DOHH2 (cell line): ENCODE data around the gene PRKN.

ENCODE experiments used
- H3F3A ChIP-seq: fragments of 200-600 bp; sonication (generic), shearing (Covaris generic); 2 replicates; pipeline ENCODE4 v1.6.0; 2016; ENCODE audit warnings: antibody characterized with exemption, mild to moderate bottlenecking; ENCODE audit not compliant: control insufficient read depth, insufficient read depth
- H3K27ac ChIP-seq: fragments of 200-600 bp; sonication (generic); 2 replicates; pipeline ENCODE4 v1.5.1; 2014; ENCODE audit warnings: low read depth, mild to moderate bottlenecking, low read length, moderate library complexity
- H3K27me3 ChIP-seq: fragments of 200-600 bp; sonication (generic); 2 replicates; pipeline ENCODE4 v1.6.1; 2014; ENCODE audit warnings: mild to moderate bottlenecking, low read length, mixed read lengths; ENCODE audit not compliant: control insufficient read depth
- H3K36me3 ChIP-seq: fragments of 200-600 bp; sonication (generic); 2 replicates; pipeline ENCODE4 v1.6.1; 2014; ENCODE audit warnings: mild to moderate bottlenecking, low read length, moderate library complexity, mixed read lengths; ENCODE audit not compliant: control insufficient read depth
- H3K4me1 ChIP-seq: fragments of 200-600 bp; sonication (generic); 2 replicates; pipeline ENCODE4 v1.6.1; 2014; ENCODE audit warnings: mild to moderate bottlenecking, low read length, mixed read lengths; ENCODE audit not compliant: control insufficient read depth
- H3K4me2 ChIP-seq: fragments of 200-600 bp; sonication (generic); 2 replicates; pipeline ENCODE4 v1.6.0; 2014; ENCODE audit warnings: mild to moderate bottlenecking, low read length, moderate library complexity
- H3K4me3 ChIP-seq: fragments of 200-600 bp; sonication (generic); 2 replicates; pipeline ENCODE4 v1.5.1; 2014; ENCODE audit warnings: mild to moderate bottlenecking, low read length, mixed read lengths
- H3K79me2 ChIP-seq: fragments of 200-600 bp; sonication (generic); 2 replicates; pipeline ENCODE4 v1.6.1; 2014; ENCODE audit warnings: mild to moderate bottlenecking, low read length, mixed read lengths; ENCODE audit not compliant: control insufficient read depth
- H3K9me2 ChIP-seq: fragments of 200-600 bp; sonication (generic); replicated peaks from 2 replicates; pipeline ENCODE4 v1.6.1; 2014; ENCODE audit warnings: mild to moderate bottlenecking, low read length, mixed read lengths; ENCODE audit not compliant: control insufficient read depth
- H3K9me3 ChIP-seq: fragments of 200-600 bp; sonication (generic); 2 replicates; pipeline ENCODE4 v1.6.1; 2014; ENCODE audit warnings: antibody characterized with exemption, low read length, mixed read lengths; ENCODE audit not compliant: control insufficient read depth, insufficient read depth
- H4K20me1 ChIP-seq: fragments of 200-600 bp; sonication (generic); 2 replicates; pipeline ENCODE4 v1.6.0; 2014; ENCODE audit warnings: low read depth, mild to moderate bottlenecking, antibody characterized with exemption, low read length, moderate library complexity; ENCODE audit not compliant: control insufficient read depth, insufficient read depth
- CTCF ChIP-seq: fragments of 200-600 bp; sonication (generic); IDR thresholded peaks from one replicate; pipeline ENCODE4 v1.5.1; 2014; ENCODE audit warnings: antibody characterized with exemption, mild to moderate bottlenecking, low read depth, low read length; ENCODE audit not compliant: poor library complexity, severe bottlenecking
- EZH2phosphoT487 ChIP-seq: fragments of 200-600 bp; sonication (generic); IDR thresholded peaks from 2 replicates; pipeline ENCODE4 v1.6.1; 2017; ENCODE audit warnings: borderline replicate concordance, mild to moderate bottlenecking, antibody characterized with exemption, low read length, moderate library complexity, mixed read lengths

The PRKN gene

GRCh38 chr6:162596676-162597075 lies 130.9 kb downstream of the PRKN start:
- Histone ChIP-seq H3K27ac (no peak overlapping the region), H3K9me3 (no peaks in the 10 kb centered on the region), H3K4me1 (no peaks in the 10 kb centered on the region), H3K27me3 (no peaks in the 10 kb centered on the region), H3K79me2 (no peaks in the 10 kb centered on the region), H3K36me3 (no peaks in the 10 kb centered on the region), H4K20me1 (no peaks in the 10 kb centered on the region), H3K4me3 (no peak overlapping the region), H3F3A (no peaks in the 10 kb centered on the region), H3K4me2 (no peak overlapping the region), H3K9me2 (no peaks in the 10 kb centered on the region)
- TF ChIP-seq EZH2phosphoT487: no peak
- TF ChIP-seq CTCF: no peak

DNA sequence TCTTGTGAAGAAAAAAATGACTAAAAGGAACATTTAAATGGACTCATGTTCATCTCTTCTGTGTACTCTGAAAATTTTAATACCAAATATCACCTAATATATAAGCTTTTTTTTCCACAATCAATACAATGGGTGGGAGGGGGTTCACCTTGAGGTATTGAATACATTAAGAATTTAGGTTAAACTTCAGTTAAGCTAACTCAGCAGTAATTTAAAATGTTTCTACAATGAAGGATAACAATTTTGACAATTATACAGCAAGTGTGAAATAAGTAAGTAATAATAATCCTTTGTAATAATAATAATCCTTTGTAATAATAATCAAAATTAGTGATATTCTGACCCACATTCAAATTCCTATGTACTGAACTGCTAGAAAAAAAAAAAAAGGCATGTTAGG lies 136.0 kb downstream of the PRKN start:
- Histone ChIP-seq H3K9me3 (no peaks in the 10 kb centered on the region), H3F3A (no peaks in the 10 kb centered on the region), H3K4me3 (no peak overlapping the region), H3K9me2 (no peaks in the 10 kb centered on the region), H3K4me1 (no peaks in the 10 kb centered on the region), H3K79me2 (no peaks in the 10 kb centered on the region), H4K20me1 (no peaks in the 10 kb centered on the region), H3K4me2 (no peak overlapping the region), H3K36me3 (no peaks in the 10 kb centered on the region), H3K27me3 (no peaks in the 10 kb centered on the region), H3K27ac (no peak overlapping the region)
- TF ChIP-seq EZH2phosphoT487: no peak
- TF ChIP-seq CTCF: no peak

DNA sequence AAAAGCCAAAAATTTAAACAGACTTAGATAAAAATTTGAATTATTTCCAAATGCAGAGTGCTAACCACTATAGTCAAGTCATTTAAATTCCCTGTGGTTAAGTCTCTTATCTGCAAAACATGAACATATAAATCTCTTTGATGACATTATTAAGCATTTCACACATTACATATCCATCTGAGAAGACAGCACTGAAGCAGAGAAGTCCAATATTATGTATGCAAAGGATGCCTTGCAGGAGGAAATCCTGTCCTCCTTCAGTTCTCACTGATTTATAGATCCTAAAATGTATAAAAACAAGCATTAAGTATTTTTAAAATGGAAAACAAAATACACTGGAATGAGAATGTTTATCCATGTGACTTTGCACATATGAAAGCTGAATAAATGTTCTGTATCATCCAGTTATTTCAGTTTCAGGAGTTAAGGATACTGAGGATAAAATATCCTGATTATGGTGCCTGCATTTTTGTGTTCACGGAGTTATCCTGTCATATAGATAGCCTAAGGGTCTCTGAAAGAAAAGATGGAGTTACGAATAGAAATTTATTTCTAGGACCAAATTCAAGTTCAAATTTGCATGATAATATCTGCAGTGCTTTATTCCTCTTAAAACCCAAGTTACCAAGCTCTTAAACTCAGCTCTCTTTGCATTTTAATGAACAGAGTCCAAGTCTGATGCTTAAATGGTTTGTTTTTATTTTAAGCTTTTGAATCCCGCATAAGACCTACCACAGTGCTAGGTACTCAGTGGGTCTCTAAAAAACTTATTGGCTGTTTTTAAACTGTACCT lies 145.4 kb downstream of the PRKN start:
- H3F3A ChIP-seq: no peaks in the 10 kb centered on the region
- no peaks in the 10 kb centered on the region for H3K4me1 ChIP-seq
- no peaks in the 10 kb centered on the region for H3K36me3 ChIP-seq
- H3K9me3 ChIP-seq: no peaks in the 10 kb centered on the region
- H3K4me3 ChIP-seq: no peak overlapping the region
- no peaks in the 10 kb centered on the region for H3K9me2 ChIP-seq
- TF ChIP-seq CTCF: no peak
- no peak for TF ChIP-seq EZH2phosphoT487
- H4K20me1 ChIP-seq: no peaks in the 10 kb centered on the region
- H3K27ac ChIP-seq: no peak overlapping the region
- no peaks in the 10 kb centered on the region for H3K27me3 ChIP-seq
- H3K79me2 ChIP-seq: no peaks in the 10 kb centered on the region
- H3K4me2 ChIP-seq: no peak overlapping the region
